ENCODE data around the gene C3orf70.

C3orf70 gene

GRCh38 chr3:185081521-185081920, 71.3 kb downstream of the C3orf70 start:
- TF ChIP-seq GABPA (IDR thresholded peaks at IDR 0.05; ENCODE audit: low read depth) (no peak), POLR2AphosphoS5 (IDR thresholded peaks at IDR 0.05; ENCODE audit: low read depth) (no peak), CTCF (IDR thresholded peaks at IDR 0.05; ENCODE audit: insufficient read depth, low read length) (no peak), REST (IDR thresholded peaks at IDR 0.05; ENCODE audit: insufficient replicate concordance, low read depth) (no peak), SPI1 (IDR thresholded peaks at IDR 0.05; ENCODE audit: borderline replicate concordance, low read depth) (no peak)
- no peak overlapping the region for H3K27ac ChIP-seq (replicated peaks)
- H3K27me3 ChIP-seq (ENCODE audit: insufficient read depth, poor library complexity, severe bottlenecking), result no peaks in the 10 kb centered on the region
- no peak for DNase-seq (ENCODE audit: low read depth in 1 of 2, low spot score in 1 of 2)
- no peak overlapping the region for H3K4me3 ChIP-seq (replicated peaks; ENCODE audit: insufficient read depth, low read length)

GRCh38 chr3:185079625-185080024, 73.2 kb downstream of the C3orf70 start:
- no peak for DNase-seq (ENCODE audit: low read depth in 1 of 2, low spot score in 1 of 2)
- TF ChIP-seq GABPA (IDR thresholded peaks at IDR 0.05; ENCODE audit: low read depth) (no peak), REST (IDR thresholded peaks at IDR 0.05; ENCODE audit: insufficient replicate concordance, low read depth) (no peak), SPI1 (IDR thresholded peaks at IDR 0.05; ENCODE audit: borderline replicate concordance, low read depth) (no peak), POLR2AphosphoS5 (IDR thresholded peaks at IDR 0.05; ENCODE audit: low read depth) (no peak), CTCF (IDR thresholded peaks at IDR 0.05; ENCODE audit: insufficient read depth, low read length) (no peak)
- no peak overlapping the region for H3K27ac ChIP-seq (replicated peaks)
- H3K27me3 ChIP-seq (ENCODE audit: insufficient read depth, poor library complexity, severe bottlenecking), result no peaks in the 10 kb centered on the region
- H3K4me3 ChIP-seq (replicated peaks; ENCODE audit: insufficient read depth, low read length), result no peak overlapping the region

- Histone ChIP-seq H3K27me3 (ENCODE audit: insufficient read depth, poor library complexity, severe bottlenecking) (no peaks in the 10 kb centered on the region), H3K27ac (replicated peaks) (no peak overlapping the region), H3K4me3 (replicated peaks; ENCODE audit: insufficient read depth, low read length) (no peak overlapping the region)
- no peak for DNase-seq (ENCODE audit: low read depth in 1 of 2, low spot score in 1 of 2)
- no peak for TF ChIP-seq CTCF (IDR thresholded peaks at IDR 0.05; ENCODE audit: insufficient read depth, low read length)
- TF ChIP-seq POLR2AphosphoS5 (IDR thresholded peaks at IDR 0.05; ENCODE audit: low read depth), result no peak
- TF ChIP-seq GABPA (IDR thresholded peaks at IDR 0.05; ENCODE audit: low read depth), result no peak
- TF ChIP-seq REST (IDR thresholded peaks at IDR 0.05; ENCODE audit: insufficient replicate concordance, low read depth), result no peak
- no peak for TF ChIP-seq SPI1 (IDR thresholded peaks at IDR 0.05; ENCODE audit: borderline replicate concordance, low read depth)
These were observed 76.6 kb downstream of the C3orf70 start for GRCh38 chr3:185076219-185076618.
